GM18858 (cell line): ENCODE measurements around the gene GRPR.
A peak's percentile ranks its signal among the peaks of the same experiment; 100 is the strongest.
"Not testable (repeated sequence)": the region's sequence is repeated elsewhere in the genome, so short reads cannot be mapped to it uniquely, and the experiment has no call there.

ENCODE experiments used
- ATAC-seq: cut with Tn5 transposase; IDR thresholded peaks from one replicate; pipeline ENCODE4 v1.9.1; 2021; ENCODE audit not compliant: unreplicated experiment

GRPR gene

DNA sequence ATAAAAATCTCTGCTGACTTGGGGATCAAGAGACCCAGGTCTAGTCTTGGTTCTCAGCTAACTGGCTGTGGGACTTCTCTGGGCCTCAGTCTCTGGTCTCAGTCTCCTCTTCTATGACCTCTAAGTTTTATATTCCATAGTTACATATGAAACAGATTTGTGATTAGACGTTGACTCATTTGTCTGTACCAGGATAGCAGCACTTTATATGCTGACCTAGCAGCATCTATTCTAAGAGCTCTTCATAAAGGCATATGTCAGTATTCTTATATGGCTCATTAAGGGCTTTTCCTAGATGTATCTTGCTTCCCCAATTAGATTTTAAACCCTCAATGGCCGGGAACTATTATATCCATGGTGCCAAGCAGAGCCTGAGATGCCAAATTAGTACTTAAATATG, 12.7 kb downstream of the GRPR start:
- no peak for ATAC-seq

DNA sequence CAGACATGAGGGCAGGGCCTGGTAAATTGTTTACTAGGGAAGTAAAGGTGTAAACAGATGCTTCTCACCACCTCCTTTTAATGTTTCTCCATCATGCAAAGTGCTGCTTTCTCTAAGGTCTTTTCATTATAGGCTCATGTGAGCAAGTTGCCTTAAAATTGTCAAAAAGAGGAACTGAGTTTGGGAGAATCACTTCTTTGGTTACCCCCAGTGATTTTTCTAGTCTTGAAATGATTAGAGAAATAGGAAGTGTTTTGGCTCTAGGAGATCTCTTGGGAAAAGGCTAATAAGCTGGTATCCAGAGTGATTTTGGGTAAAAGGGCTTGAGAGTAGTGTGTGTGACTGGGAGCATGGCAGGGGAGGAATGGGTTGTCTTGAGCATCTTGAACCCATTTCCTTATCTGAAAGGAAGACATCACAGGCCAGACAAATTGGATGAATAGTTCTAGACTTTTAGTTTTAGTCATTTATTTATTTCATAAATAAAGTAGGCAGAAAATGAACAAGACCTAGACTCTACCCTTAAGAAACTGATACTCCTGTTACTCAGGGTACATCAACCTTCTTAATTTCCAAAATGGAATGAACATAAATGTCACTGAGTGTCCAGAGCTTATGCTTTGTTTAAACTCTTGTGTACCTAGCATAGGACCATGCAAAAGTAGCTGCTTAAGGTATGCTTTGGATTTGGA, 14.2 kb downstream of the GRPR start:
- ATAC-seq: peak; percentile 70

DNA sequence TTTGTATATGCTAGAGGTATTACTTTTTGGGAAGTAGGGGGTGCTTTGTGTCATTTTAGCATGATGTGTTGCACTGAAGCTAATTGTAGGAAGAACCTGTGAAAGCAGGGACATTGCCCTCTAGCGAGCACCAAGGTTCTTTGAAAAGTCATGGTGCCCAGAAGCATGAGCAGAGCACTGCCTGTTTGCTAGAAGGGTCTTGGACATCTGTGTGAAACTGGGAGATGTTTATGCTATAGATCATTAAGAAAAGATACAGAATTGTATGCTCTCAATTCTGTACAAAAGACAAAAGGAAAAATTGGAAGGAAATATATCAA, 14.7 kb downstream of the GRPR start:
- ATAC-seq: peak; percentile 23

DNA sequence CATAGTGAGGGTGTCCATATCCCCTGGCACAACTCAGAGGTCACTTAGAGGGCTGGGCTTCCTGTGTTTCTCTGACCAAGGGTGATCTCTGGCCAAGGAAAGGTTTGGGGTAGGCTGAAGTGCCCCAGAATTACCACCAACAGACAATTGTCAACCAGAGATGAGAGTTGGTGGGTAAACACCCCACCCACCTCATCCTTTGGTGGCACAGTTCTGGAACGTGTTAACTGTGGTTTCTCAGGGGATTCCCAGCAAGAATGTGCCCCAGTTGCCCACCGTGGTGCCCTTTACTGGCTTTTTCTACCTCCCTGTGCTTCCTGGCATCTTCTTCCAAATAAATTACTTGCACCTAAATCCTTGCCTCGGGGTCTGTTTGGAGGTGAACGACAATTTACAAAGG, 17.1 kb downstream of the GRPR start:
- ATAC-seq: no peak

DNA sequence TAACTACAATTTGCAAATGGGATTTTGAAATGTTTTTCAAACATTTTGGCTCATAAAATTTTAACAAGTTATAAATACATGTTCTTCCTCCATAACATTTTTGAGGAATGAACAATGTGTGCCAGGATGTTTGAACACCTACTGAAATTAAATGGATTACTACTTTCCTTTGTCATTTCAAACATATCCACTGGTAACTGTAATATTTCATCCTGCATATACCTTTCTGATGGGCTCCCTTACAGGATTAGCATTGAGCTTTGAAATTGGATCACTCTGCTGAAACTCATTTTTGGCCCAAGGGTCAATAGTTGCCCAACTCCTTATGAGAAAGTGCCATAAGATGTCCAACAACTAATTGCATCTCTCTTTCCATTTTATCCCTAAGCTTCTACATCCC, 17.6 kb downstream of the GRPR start:
- no peak for ATAC-seq

DNA sequence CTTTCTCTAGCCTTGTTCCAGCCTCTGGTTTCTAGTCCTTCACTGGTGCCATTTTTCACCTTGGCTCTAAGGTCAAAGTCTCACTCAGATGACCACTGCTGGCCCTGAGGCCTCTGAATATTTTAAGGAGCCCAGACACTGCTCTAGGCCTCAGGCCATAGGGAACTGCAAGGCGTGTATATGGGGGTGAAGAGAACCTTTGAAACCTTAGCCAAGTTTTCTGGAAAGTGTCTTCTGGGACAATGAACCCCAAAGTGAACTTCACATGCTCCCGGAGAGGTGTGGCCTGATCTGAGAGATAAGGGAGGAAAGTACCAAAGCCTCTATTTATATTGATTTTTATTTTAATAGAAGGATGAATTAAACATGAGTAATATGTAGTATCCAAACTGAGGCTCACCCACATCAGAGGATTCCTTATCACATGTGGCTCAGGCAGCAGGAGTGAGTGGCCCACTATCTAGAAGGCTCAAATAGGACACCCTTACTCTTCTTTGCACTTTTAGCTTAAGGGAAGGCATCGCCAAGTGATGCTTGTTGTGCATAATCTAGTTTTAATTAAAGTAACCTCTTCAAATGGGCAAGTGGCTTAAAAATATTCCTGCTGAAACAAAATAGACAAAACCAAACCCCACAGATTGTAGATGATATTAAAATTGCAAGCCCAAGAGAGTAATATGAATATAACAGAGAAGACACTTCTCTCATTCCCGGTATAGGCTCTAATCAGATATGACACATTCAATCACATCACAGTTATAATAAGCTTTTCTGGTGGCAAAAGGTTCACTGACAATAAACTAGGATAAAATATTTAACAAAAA, 18.3 kb downstream of the GRPR start:
- no peak for ATAC-seq

DNA sequence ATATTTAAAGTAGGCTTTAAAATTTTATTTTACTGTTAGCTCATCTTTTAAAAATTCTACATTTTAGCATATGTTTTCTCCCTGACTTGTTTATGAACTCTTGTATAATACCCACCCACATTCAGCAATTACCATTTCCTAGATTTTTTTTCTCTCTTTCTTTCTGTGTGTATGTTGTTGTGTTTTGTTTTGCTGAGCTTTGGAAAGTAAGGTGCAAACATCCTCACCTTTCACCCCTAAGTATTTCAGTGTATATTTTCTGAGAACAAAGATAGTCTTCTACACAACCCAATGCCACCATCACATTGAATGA, 18.8 kb downstream of the GRPR start:
- no peak for ATAC-seq

DNA sequence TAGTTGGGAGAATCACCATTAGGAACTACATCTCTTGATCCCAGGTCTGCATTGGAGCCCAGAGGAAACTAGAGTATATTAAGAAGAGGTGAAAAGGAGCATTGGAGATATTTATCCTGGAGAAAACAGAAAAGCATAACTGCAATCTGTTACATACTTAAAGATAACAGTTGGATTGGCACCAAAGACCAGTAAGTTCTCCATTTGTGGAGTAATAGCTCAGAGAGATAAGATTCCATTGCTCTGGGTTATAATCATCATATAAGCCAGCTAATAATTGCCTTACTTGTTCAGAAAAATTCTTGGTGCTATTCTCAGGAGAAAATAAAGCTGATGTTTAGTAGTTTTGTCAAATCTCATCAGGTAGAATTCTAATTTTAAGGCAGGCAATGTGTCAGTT, 20.6 kb downstream of the GRPR start:
- no peak for ATAC-seq

DNA sequence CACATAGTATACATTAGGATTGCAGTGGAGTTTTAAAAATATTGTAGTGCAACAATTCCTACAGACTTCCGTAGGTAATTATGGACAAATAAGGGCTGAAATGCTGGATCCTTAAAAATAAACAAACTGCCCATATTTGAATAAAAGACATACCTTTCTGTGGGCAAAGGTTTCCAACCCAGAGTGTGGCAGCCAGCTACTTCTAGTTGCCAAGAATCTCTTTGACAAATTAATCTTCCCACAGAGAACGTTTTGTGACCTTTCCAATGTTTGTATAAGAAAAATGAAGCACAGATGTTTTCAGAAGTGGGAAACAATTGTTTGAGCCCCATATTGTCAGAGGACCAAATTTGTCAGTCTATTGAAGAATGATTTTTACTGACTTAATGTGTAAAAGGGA, 21.1 kb downstream of the GRPR start:
- ATAC-seq: no peak

DNA sequence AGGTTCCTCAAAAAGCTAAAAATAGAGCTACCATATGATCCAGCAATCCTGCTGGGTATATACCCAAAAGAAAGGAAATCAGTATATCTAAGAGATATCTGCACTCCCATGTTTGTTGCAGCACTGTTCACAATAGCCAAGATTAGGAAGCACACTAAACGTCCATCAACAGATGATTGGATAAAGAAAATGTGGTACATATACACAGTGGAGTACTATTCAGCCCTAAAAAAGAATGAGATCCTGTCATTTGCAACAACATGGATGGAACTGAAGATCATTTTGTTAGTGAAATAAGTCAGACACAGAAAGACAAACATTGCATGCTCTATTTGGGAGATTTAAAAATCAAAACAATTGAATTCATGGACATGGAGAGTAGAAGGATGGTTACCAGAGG, 21.7 kb downstream of the GRPR start:
- ATAC-seq: not testable (repeated sequence)

DNA sequence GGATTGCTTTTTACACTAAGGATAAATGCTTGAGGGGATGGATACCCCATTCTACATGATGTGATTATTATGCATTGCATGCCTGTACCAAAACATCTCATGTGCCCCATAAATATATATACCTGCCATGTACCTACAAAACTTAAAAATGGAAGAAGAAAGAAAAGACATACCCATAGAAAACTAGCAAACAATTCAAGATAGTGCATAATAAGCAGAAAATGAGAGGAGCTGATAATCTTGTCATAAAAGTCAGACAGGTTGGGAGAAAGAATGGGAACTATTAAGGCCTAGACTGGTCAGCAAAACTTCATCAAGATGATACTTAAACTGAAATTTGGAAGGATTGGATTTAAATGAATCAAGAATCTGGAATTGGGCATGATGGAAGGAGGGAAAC, 22.3 kb downstream of the GRPR start:
- no peak for ATAC-seq

DNA sequence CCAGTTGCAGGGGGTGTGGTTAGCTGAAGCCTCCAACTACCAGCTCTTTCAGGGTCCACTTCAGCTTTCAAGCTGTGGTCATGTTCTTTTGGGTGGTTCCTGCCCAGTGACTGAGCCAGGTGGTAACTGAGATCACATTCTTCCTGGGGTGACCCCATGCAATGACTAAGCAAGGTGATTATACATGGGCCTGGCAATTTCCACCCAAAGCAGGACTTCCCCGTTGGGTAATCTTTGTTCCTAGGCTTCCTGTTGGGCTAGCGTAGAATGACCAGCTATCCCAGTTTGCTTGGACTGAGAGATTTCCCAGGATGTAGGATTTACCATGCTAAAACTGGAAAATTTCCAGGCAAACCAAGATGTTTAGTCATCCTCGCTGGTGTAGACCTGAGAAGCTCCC, 25.5 kb downstream of the GRPR start:
- ATAC-seq: no peak

DNA sequence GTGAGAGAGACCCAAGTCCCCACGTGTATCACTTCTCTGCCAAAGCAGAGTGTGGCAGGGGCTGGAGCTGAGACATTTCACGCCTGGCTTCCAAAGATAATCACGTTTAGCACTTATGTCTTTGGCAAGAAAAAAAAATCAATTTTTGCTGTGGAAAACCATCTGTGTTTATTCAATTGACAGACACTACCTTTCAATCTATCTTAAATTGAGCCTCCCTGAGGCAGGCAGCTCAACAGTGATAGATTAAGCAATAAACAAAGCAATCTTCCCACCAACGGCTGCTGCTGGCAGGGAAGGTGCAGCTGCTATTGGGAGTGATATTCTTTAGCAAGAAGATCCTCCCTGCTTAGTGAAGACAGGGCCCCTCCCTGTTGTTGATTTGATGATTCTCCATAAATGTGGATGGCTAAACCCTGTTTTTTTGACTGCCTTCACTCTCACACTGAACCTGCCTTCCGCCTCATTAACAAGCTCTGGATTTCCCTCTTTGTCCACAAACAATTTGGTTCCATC, 32.3 kb downstream of the GRPR start:
- no peak for ATAC-seq

DNA sequence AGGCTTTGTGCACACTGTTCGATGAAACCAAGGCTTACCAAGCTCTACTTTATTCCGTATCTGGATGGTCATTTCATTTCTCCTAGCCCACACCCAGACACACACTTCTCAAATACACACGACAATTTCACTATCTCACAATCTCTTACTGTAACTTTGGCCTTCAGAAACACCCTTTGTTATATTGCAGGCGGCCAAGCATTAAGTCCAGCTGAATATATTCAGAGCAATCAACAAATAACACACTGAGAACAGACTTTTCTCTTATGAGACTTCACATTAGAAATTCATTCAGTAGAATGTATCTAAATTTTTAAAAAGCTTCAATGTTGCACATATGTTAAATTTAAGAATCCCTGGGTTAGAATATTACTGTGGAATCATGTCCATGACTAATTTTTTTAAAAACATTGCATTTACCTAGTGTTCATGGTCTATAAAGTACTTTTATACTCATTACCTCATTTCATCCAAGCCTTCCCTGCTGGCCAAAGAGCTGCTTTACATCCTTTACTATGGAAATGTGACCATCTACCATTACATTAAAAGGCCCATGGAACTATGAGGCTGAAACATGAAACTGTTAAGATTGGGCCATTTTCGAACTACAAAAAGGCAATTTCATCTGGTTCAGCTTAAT, 33.4 kb downstream of the GRPR start:
- ATAC-seq: no peak

DNA sequence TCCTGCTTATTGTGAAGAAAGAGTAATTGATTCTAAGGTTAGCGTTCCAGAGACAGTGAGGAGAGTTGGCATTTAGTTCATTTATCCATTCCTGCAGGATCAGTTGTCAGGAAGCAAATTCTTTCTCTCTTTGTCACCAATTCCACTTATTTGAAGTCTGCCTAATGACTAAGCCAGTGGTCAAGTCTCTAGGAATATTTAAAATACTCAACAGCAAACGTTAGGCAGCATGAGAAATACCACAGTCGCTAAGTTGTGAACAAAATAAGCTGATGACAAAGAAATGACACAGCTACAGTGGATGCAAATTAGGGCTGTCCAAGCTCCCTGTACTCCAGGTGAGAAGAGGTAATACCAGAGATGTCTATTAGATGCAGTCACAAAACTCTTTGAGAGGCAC, 37.4 kb downstream of the GRPR start:
- ATAC-seq: no peak

DNA sequence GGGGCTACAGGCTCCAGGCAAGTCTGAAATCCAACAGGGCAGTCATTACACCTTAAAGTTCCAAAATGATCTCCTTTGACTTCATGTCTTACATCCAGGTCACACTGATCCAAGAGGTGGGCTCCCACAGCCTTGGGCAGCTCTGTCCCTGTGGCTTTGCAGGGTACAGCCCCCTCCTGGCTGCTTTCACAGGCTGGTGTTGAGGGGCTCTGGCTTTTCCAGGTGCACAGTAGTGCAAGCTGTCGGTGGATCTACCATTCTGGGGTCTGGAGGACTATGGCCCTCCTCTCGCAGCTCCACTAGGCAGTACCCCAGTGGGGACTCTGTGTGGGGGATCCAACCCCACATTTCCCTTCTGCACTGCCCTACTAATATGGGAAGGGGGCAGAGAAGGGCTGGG, 37.8 kb downstream of the GRPR start:
- ATAC-seq: not testable (repeated sequence)

DNA sequence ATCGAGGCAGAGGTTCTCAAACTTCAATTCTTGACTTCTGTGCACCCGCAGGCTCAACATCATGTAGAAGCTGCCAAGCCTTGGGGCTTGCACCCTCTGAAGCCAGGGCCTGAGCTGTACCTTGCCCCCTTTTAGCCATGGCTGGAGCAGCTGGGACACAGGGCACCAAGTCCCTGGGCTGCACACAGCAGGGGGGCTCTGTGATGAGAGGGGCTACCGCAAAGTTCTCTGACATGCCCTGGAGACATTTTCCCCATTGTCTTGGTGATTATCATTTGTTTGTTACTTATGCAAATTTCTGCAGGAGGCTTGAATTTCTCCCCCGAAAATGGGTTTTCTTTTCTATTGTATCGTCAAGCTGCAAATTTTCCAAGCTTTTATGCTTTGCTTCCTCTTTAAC, 39.0 kb downstream of the GRPR start:
- no peak for ATAC-seq

DNA sequence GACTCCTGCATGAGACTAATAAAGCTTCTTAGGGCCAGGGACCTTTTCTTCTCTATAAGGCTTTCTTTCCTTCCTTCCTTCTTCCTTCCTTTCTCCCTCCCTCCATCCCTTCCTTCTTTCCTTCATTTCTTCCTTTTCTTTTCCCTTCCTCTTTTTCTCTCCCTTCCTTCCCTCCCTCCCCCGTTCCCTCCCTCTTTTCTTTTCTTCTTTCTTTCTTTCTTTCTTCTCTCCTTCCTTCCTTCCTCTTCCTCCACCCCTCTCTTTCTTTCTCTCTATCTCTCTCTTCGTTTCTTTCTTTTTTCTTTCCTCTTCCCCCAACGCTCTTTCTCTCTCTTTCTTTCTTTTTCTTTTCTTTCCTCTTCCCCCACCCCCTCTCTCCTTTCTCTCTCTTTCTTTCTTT, 41.4 kb downstream of the GRPR start:
- no peak for ATAC-seq

DNA sequence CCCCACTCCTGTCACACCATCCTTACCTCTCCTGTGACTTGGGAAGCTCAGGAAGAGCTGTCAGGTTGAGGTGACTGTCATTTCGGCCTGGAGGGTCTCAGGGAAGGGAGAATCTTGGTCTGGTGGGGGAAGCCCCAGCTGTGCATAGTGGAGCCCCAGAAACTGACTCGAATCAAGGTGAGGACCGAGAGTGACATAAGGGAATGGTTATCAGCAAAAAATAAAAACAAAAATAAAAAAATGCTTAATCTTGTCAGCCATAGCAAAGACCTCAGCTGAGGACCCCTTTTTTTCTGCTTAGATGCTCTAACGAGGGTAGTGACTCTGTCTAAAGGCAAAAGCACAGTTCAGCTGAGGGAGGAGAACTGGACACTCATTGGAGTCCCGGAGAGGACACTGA, 43.8 kb downstream of the GRPR start, which contains the start of gene MAGEB17:
MAGEB17 (plus strand) TSS at position 301 of the 400 bp plus-strand sequence. CDS start 2,902 bp downstream, outside the sequence.
- no peak for ATAC-seq

DNA sequence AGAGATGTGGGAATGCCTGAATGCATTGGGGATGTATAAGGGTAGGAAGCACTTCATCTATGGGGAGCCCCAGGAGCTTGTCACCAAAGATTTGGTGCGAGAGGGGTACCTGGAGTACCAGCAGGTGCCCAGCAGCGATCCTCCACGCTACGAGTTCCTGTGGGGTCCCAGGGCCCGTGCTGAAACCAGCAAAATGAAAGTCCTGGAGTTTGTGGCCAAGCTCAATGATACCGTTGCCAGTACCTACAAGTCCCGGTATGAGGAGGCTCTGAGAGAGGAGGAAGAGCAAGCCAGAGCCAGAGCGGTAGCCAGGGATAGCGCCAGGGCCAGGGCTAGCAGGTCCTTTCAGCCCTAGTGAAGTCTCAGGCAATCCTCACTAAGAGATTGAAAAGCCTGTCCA, 47.7 kb downstream of the GRPR start:
- no peak for ATAC-seq

DNA sequence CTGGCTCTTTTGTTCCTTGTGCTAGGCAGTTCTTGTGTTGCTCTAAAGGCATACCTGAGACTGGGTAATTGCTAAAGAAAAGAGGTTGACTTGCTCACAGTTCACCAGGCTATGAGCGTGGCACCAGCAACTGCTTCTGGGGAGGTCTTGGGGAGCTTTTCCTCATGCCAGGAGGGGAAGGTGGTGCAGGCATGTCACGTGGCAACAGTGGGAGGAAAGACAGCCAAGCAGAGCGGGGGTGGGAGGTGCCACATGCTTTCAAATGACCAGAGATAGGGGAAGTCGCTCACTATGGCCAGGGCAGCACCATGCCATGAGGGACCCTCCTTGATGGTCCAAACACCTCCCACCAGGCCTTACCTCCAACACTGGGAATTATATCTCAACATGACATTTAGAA, 48.6 kb downstream of the GRPR start:
- no peak for ATAC-seq

DNA sequence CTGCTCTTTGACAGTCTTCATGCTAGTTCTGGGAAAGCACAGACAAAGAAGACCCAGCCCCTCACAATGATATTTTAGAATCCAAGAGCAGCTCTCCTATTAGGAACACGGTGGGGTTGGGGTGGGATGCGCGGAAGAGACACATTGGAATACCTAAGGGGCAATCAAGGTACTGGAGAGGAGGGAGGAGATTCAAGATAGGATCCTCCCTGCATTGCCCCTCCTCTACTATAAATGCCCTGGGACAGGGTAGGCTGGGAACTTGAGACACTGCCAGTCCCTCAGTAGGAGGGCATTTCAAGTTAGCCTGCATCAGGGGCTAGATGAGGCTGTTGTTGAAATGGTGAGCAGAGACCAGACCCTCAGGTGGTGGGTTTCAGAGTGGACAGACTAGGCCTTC, 49.0 kb downstream of the GRPR start:
- ATAC-seq: no peak
